Activated T-cell treated with anti-CD3 and anti-CD28 coated beads, Interleukin-2, amount 50 U/mL, for 4 hours (primary cell): ENCODE measurements around the gene CBX5. TPM values are rescaled to one million over a fixed set of nuclear protein-coding genes. Genes with fewer than 3 reads are reported as not detected.

Experiments
- ATAC-seq, 2 donors: fragments of 200-7000 bp; cut with Tn5 transposase; one replicate each; pipeline ENCODE4 v1.10.0; 2021
- DNase-seq: peaks from one replicate; pipeline ENCODE4 v3.0.0-alpha.2; 2020
- H3K27me3 Mint-ChIP-seq: one replicate; pipeline ENCODE4 v1.8.0; 2021; ENCODE audit warnings: low read depth, mixed read lengths
- H3K36me3 Mint-ChIP-seq: one replicate; pipeline ENCODE4 v1.8.0; 2022; ENCODE audit warnings: mixed read lengths; ENCODE audit not compliant: insufficient read depth
- H3K4me1 Mint-ChIP-seq: one replicate; pipeline ENCODE4 v1.8.0; 2021; ENCODE audit warnings: low read depth, mixed read lengths
- H3K4me3 Mint-ChIP-seq: one replicate; pipeline ENCODE4 v1.8.0; 2021; ENCODE audit warnings: mild to moderate bottlenecking, moderate library complexity, mixed read lengths
- H3K9me3 Mint-ChIP-seq: one replicate; pipeline ENCODE4 v1.8.0; 2021; ENCODE audit warnings: mixed read lengths
- total RNA-seq, 3 donors: library from RNA; stranded (reverse); gene quantifications; one replicate each; pipeline ENCODE4 v1.2.1, GENCODE V29; 2021

Gene CBX5
- total RNA-seq, 3 donors from 2014 or later: 27.9 to 37.0 (median 33.4) TPM

GRCh38 chr12:54214553-54215406, 65.1 kb downstream of the CBX5 start:
- DNase-seq (peak; percentile 86), ATAC-seq (peak; percentile 94 to 95)
- no peaks in the 10 kb centered on the region for H3K27me3 Mint-ChIP-seq
- H3K9me3 Mint-ChIP-seq: no peaks in the 10 kb centered on the region
- H3K4me1 Mint-ChIP-seq: peaks cover 32% of the 10 kb centered on the region
- peak overlapping the region; percentile 62 for H3K4me3 Mint-ChIP-seq
- H3K36me3 Mint-ChIP-seq: no peaks in the 10 kb centered on the region

GRCh38 chr12:54213079-54213478, 66.8 kb downstream of the CBX5 start:
- DNase-seq (no peak), ATAC-seq (no peak)
- Mint-ChIP-seq H3K27me3 (peaks cover 7% of the 10 kb centered on the region), H3K36me3 (no peaks in the 10 kb centered on the region), H3K4me3 (no peak overlapping the region), H3K4me1 (peaks cover 26% of the 10 kb centered on the region), H3K9me3 (no peaks in the 10 kb centered on the region)

DNA sequence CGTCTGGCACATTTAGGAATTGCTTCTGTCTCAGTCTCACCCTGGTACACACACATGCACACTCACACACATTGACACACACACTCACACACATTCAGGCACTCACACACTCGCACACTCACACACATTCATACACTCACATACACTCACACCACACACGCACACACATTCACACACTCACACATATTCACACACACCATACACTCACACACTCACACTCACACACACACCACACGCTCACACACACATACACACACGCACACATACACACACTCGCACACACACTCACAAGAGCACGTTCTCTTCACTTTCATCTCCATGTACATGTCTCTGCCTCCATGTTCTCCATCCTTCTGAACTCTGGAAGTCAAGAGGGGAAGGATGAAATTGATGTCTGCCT, 68.0 kb downstream of the CBX5 start:
- no peaks in the 10 kb centered on the region for H3K36me3 Mint-ChIP-seq
- peaks cover 11% of the 10 kb centered on the region for H3K27me3 Mint-ChIP-seq
- H3K4me1 Mint-ChIP-seq: peaks cover 24% of the 10 kb centered on the region
- DNase-seq: no peak
- H3K9me3 Mint-ChIP-seq: no peaks in the 10 kb centered on the region
- ATAC-seq: no peak
- no peak overlapping the region for H3K4me3 Mint-ChIP-seq

GRCh38 chr12:54210400-54210790, 69.5 kb downstream of the CBX5 start:
- DNase-seq: no peak
- H3K4me3 Mint-ChIP-seq: no peak overlapping the region
- peaks cover 21% of the 10 kb centered on the region for H3K27me3 Mint-ChIP-seq
- no peaks in the 10 kb centered on the region for H3K9me3 Mint-ChIP-seq
- no peak for ATAC-seq
- H3K36me3 Mint-ChIP-seq: no peaks in the 10 kb centered on the region
- H3K4me1 Mint-ChIP-seq: peaks cover 9% of the 10 kb centered on the region

GRCh38 chr12:54208591-54208990, 71.3 kb downstream of the CBX5 start:
- Mint-ChIP-seq H3K36me3 (no peaks in the 10 kb centered on the region), H3K4me3 (no peak overlapping the region), H3K27me3 (peaks cover 29% of the 10 kb centered on the region), H3K9me3 (no peaks in the 10 kb centered on the region), H3K4me1 (peaks cover 3% of the 10 kb centered on the region)
- DNase-seq (no peak), ATAC-seq (no peak)

GRCh38 chr12:54207539-54208294, 72.2 kb downstream of the CBX5 start:
- H3K27me3 Mint-ChIP-seq: peaks cover 36% of the 10 kb centered on the region
- H3K36me3 Mint-ChIP-seq: no peaks in the 10 kb centered on the region
- peaks cover 3% of the 10 kb centered on the region for H3K4me1 Mint-ChIP-seq
- no peak overlapping the region for H3K4me3 Mint-ChIP-seq
- no peaks in the 10 kb centered on the region for H3K9me3 Mint-ChIP-seq
- peak; percentile 88 to 95 for ATAC-seq
- DNase-seq: peak; percentile 76

DNA sequence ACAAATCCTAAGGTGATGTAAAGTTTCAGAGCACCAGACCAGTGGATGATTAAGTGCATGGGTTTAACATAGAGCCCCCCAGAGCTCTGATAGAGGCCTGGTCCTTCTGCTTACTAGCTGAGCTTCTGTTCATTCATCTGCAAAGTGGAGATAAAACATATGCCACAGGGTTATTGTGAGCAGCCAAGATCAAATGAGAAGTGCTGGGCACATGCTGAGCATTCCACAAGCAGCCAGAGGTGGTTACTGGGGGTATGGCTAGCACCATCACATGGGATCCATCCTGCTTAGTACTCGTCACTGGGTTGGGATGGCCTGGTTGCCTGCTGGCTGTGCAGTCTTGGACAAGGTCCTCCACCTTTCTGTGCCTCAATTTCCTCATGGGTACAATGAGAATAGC, 73.1 kb downstream of the CBX5 start:
- DNase-seq (no peak), ATAC-seq (no peak)
- Mint-ChIP-seq H3K9me3 (no peaks in the 10 kb centered on the region), H3K27me3 (peaks cover 44% of the 10 kb centered on the region), H3K4me1 (peaks cover 3% of the 10 kb centered on the region), H3K4me3 (no peak overlapping the region), H3K36me3 (no peaks in the 10 kb centered on the region)

DNA sequence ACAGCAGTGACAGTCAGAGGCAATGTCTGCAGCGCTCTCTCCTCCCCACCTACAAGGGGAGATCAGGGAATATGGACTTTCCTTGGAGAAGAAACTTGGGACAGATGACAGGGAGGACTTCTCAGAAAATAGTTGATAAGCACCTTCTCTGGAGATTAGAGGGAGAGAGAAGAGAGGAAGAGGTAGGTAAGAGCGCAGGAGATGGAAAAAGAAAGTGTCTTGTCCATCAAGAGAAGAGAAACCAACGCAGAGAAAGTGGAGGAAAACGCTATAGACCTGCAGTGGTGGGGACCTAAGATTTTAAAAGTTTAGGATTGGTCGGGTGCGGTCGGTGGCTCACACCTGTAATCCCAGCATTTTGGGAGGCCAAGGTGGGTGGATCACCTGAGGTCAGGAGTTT, 75.6 kb downstream of the CBX5 start:
- DNase-seq (no peak), ATAC-seq (no peak)
- H3K4me3 Mint-ChIP-seq: no peak overlapping the region
- no peaks in the 10 kb centered on the region for H3K36me3 Mint-ChIP-seq
- peaks cover 65% of the 10 kb centered on the region for H3K27me3 Mint-ChIP-seq
- no peaks in the 10 kb centered on the region for H3K9me3 Mint-ChIP-seq
- H3K4me1 Mint-ChIP-seq: peaks cover 3% of the 10 kb centered on the region

DNA sequence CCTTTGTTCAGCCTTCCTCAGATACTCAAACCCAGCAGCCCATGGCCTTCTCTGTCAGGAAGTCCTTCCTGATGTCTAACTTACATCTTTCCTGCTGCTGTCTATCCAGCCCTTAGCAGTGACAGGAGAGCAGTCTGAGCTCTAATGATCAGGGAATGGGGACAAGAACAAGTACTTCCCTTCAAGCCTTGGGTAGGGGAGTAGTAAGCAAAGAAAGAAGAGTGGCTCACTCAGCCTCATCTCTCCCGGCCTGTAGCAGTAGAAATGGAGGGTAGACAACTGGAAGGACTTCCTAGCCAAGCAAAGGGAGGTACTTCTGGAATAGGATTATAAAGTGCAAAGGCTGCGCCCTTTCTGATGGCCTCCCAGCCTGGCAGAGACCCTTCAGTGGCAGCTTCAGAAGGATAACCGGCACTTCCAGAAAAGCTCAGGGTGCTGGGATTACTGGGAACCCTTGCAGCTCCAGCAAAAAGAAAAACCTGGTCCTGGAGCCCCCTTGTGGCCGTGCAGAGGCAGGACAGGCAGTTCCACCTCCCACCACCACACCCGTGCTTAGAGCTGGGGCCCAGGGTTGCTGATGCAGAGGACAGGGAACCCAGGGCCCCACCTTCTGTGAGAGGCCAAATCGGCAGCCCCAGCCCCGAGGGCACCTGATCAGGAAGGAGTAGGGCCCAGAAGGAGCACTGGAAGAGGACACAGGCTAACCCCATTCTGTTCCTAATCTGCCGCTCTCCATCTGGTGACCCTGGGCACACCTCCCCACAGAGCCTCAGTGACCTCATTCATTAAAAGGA, 78.7 kb downstream of the CBX5 start:
- no peaks in the 10 kb centered on the region for H3K4me1 Mint-ChIP-seq
- ATAC-seq: peak; percentile 93 to 94

GRCh38 chr12:54200412-54200811, 79.5 kb downstream of the CBX5 start:
- Mint-ChIP-seq H3K9me3 (no peaks in the 10 kb centered on the region), H3K36me3 (no peaks in the 10 kb centered on the region), H3K27me3 (peaks cover 77% of the 10 kb centered on the region), H3K4me1 (peaks cover under 1% of the 10 kb centered on the region), H3K4me3 (no peak overlapping the region)
- no peak for ATAC-seq
- DNase-seq: no peak

More for the DNA sequence above, 78.7 kb downstream of the CBX5 start:
- DNase-seq: peak; percentile 56
- Mint-ChIP-seq H3K27me3 (peaks cover 79% of the 10 kb centered on the region), H3K4me3 (no peak overlapping the region), H3K36me3 (no peaks in the 10 kb centered on the region), H3K9me3 (no peaks in the 10 kb centered on the region)

DNA sequence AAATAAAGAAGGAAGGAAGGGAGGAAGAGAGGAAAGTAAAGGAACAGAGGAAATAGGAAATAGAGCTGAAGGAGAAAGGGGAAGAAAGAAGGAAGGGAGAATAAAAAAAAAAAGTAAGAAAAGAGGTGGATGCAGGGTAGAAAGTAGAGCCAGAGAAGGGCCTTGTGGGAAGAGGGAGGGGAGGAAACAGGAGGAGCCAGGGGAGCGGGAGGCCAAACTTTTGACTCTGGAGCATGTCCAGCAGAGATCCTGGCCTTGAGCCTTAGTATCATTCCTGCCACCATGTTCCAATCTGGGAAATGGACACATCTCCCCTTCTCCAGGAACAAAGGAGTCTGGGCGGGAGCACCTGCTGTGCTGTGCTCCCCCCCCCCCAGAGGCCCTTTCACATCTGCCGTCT, 80.0 kb downstream of the CBX5 start:
- no peak for DNase-seq
- no peak overlapping the region for H3K4me3 Mint-ChIP-seq
- ATAC-seq: no peak
- H3K9me3 Mint-ChIP-seq: no peaks in the 10 kb centered on the region
- H3K36me3 Mint-ChIP-seq: no peaks in the 10 kb centered on the region
- peaks cover 82% of the 10 kb centered on the region for H3K27me3 Mint-ChIP-seq
- H3K4me1 Mint-ChIP-seq: peaks cover 1% of the 10 kb centered on the region

DNA sequence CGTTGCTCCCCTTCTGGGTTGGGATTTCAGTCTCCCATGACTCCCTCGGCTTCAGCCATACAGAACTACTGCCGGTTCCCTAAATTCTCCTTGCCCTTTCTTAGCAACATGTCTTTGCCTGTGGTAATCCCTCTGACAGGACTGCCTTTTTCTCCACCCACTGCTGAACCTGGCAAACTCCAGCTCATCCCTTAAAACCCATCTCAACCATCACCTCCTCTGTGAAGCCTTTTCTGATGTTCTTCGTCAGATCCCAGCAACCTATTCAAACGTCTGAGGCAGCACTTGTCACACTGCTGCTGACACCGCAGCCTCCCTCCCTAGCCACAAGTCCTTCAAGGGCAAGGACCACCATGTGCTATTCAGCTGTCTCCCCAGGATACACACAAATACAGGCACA, 80.9 kb downstream of the CBX5 start:
- ATAC-seq (no peak), DNase-seq (no peak)
- no peaks in the 10 kb centered on the region for H3K9me3 Mint-ChIP-seq
- H3K4me1 Mint-ChIP-seq: peaks cover 1% of the 10 kb centered on the region
- H3K36me3 Mint-ChIP-seq: no peaks in the 10 kb centered on the region
- H3K27me3 Mint-ChIP-seq: peaks cover 86% of the 10 kb centered on the region
- no peak overlapping the region for H3K4me3 Mint-ChIP-seq

GRCh38 chr12:54197431-54197909, 82.5 kb downstream of the CBX5 start:
- H3K36me3 Mint-ChIP-seq: no peaks in the 10 kb centered on the region
- ATAC-seq: no peak
- no peak for DNase-seq
- H3K4me1 Mint-ChIP-seq: peaks cover 1% of the 10 kb centered on the region
- peaks cover 86% of the 10 kb centered on the region for H3K27me3 Mint-ChIP-seq
- H3K4me3 Mint-ChIP-seq: no peak overlapping the region
- H3K9me3 Mint-ChIP-seq: no peaks in the 10 kb centered on the region

DNA sequence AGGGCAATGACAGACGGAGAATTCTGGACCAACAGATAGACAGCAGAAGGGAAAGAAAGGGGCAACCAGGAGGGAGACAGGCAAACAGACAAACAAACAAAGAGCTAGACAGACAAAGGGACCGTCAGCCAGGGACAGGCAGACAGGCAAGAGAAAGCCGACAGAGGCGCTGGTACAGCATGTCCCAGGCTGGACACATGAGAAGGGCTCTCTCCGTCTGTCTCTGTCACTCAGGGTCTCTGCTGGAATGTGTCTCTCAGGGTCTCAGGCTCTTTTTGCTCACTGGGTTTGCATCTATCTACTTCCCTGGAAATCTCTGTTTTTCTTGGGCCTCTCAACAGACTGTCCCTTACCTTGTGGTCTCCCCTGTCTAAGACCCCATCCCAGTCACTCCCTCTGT, 82.9 kb downstream of the CBX5 start:
- DNase-seq: no peak
- ATAC-seq: no peak
- peaks cover 1% of the 10 kb centered on the region for H3K4me1 Mint-ChIP-seq
- no peak overlapping the region for H3K4me3 Mint-ChIP-seq
- H3K36me3 Mint-ChIP-seq: no peaks in the 10 kb centered on the region
- H3K27me3 Mint-ChIP-seq: peaks cover 87% of the 10 kb centered on the region
- no peaks in the 10 kb centered on the region for H3K9me3 Mint-ChIP-seq
